GM12801 (cell line): ENCODE results near the gene RELT.

Experiments used
- TF ChIP-seq, protein P1 (sequence below): IDR thresholded peaks from one replicate; pipeline ENCODE4 v1.5.1; 2011; ENCODE audit warnings: control low read depth; ENCODE audit not compliant: insufficient read length; ENCODE audit errors: extremely low read depth

Gene RELT

GRCh38 chr11:73426219-73426850, 50.1 kb downstream of the RELT start:
- TF ChIP-seq, protein P1, sequence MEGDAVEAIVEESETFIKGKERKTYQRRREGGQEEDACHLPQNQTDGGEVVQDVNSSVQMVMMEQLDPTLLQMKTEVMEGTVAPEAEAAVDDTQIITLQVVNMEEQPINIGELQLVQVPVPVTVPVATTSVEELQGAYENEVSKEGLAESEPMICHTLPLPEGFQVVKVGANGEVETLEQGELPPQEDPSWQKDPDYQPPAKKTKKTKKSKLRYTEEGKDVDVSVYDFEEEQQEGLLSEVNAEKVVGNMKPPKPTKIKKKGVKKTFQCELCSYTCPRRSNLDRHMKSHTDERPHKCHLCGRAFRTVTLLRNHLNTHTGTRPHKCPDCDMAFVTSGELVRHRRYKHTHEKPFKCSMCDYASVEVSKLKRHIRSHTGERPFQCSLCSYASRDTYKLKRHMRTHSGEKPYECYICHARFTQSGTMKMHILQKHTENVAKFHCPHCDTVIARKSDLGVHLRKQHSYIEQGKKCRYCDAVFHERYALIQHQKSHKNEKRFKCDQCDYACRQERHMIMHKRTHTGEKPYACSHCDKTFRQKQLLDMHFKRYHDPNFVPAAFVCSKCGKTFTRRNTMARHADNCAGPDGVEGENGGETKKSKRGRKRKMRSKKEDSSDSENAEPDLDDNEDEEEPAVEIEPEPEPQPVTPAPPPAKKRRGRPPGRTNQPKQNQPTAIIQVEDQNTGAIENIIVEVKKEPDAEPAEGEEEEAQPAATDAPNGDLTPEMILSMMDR: no peak

DNA sequence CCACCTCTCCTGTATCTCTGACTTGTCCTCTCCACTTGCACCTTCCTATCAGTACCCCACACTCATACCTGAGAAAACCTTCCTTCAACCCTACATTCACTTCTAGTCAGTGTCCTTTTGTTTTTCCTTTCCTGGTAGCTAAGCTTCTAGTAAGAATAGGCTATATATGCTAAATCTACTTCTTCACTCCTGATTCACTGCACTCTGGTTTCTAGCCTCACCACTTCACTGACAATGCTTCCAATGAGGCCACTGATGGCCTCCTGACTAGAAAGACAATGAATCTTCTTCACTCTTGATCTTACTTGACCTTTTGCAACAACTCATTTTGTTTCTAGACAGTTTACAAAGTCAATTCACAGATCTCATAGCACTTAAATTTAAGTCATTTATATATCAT, 52.0 kb downstream of the RELT start:
- TF ChIP-seq, protein P1: no peak

GRCh38 chr11:73428699-73429098, 52.5 kb downstream of the RELT start:
- TF ChIP-seq, protein P1: no peak

DNA sequence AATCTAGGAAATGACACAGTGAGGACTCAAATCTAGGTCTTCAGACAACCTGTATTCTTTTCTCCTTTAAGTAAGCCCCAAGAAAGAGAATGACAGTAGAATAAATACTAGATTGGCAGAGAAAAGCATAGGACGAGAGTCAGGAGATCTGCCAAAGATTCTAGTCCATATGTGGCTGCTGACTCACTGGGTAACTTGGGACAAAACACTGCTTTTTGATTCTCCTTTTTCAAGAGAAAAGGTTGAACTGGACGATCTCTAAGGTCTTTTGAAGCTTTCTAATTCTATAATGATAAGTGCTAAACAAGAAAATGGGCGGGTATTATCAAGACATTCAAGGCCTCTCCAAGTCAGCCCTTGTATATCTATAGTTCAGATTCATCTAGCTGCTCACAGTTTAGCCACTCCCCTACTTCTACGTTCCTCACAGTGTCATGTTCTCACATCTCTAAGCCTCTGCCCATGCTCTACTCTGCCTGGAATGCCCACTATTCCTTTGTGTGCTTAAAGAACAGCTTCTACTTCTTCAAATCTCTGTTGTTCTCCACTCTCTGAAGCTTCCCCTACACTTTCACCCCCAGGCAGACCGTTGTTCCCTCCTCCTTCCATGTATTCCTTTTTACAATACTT, 53.0 kb downstream of the RELT start:
- TF ChIP-seq, protein P1: no peak

- TF ChIP-seq, protein P1: no peak
Observed at GRCh38 chr11:73430326-73430725, 54.1 kb downstream of the RELT start.

DNA sequence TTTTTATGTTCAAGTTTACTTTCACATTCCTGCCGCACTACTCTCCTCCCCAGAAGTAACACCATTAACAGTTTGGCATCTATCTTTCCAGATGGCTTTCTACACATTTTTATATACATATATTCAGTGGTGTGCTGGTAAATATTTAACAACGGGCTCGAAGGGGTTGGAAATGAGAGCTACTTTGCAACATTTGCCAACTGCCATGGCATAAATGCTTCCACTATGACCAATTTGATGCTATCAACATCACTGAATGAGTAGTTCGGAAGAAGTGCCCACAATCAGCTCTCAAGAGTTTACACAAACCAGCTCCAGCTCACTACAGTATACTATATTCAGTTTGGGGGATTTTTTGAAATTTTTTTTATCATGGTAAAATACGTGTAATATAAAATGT, 55.2 kb downstream of the RELT start:
- TF ChIP-seq, protein P1: no peak

DNA sequence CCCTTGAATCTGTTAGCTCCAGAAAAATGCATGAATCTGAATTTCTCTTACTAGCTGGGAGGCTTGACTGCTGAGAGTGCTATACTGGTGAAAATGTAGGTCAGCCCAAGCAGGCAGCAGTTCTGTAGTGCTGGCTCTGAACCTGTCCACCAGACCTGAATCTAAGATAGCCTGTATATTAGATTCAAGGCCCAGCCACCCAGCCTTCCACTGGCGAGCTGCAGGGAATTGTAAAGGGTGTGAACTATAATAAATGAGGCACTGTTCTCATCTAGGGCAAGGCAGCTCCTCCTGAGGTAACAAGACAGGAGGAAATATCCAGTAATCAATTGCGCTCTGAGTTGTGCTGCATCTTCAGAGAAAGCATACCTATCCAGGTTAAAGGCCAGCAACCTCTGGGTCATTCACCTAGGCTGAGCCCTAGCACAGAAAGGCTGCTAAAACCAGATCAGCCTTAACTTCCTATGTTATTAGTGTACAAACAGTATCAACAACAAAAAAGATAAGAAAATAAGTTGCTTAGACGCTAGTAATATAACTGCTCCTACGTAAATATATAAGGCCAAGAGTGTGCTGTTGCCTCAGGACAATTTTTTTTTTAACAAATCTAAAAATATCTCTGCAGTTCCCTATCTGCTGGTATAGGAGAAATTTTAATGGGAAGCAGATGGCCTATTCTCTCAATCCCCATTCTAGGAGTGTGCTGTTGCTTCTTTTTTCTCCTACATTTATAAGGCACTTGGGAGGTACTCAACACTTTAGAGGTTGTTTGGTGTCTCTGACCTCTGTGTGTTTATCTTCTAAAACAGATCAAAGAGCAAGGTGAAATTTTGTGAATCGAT, 63.0 kb downstream of the RELT start:
- TF ChIP-seq, protein P1: no peak
